D721Med (cell line): ENCODE measurements around the gene XRCC6.
"Not testable (repeated sequence)": the region's sequence is repeated elsewhere in the genome, so short reads cannot be mapped to it uniquely, and the experiment has no call there.

Experiments used
- DNase-seq: peaks from one replicate; pipeline ENCODE4 v3.0.0; 2011; ENCODE audit warnings: low spot score; ENCODE audit not compliant: insufficient read length
- FAIRE-seq: peaks from 2 replicates; lab custom pipeline; 2011; peaks lifted over from hg19 to GRCh38; lab: Jason Lieb, UNC
- CTCF ChIP-seq: IDR thresholded peaks from 2 replicates; pipeline ENCODE4 v1.5.1; 2012; ENCODE audit warnings: mild to moderate bottlenecking, control low read depth; ENCODE audit not compliant: insufficient read depth; ENCODE audit errors: missing control alignments

The XRCC6 gene

GRCh38 chr22:41620589-41621098 is 451 bp upstream of the XRCC6 start, which contains the start of gene DESI1:
Gene DESI1 (minus strand): TSS chr22:41621043. CDS start chr22:41620839, 204 bp downstream.
- DNase-seq = no peak
- no peak for FAIRE-seq
- TF ChIP-seq CTCF = no peak

- FAIRE-seq (no peak), DNase-seq (no peak)
- no peak for TF ChIP-seq CTCF
These were observed 750 bp downstream of the XRCC6 start for GRCh38 chr22:41621911-41622179.

DNA sequence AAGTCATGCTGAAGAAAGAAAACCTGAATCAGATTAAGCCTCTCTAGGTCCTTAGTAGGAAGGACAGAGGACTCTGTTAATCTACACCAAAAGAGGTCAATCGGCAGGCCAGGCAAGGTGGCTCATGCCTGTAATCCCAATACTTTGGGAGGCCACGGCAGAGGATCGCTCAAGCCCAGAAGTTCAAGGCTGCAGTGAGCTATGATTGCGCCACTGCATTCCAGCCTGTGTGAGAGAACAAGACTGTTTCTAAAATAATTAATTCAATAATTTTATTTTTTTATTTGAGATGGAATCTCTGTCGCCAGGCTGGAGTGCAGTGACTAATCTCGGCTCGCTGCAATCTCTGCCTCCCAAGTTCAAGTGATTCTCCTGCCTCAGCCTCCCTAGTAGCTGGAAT is 4.5 kb downstream of the XRCC6 start:
- FAIRE-seq (no peak), DNase-seq (no peak)
- TF ChIP-seq CTCF = no peak

- not testable (repeated sequence) for DNase-seq, FAIRE-seq
These were observed 10.0 kb downstream of the XRCC6 start for GRCh38 chr22:41631115-41631514.

GRCh38 chr22:41631615-41632014 is 10.5 kb downstream of the XRCC6 start:
- not testable (repeated sequence) for FAIRE-seq, DNase-seq

DNA sequence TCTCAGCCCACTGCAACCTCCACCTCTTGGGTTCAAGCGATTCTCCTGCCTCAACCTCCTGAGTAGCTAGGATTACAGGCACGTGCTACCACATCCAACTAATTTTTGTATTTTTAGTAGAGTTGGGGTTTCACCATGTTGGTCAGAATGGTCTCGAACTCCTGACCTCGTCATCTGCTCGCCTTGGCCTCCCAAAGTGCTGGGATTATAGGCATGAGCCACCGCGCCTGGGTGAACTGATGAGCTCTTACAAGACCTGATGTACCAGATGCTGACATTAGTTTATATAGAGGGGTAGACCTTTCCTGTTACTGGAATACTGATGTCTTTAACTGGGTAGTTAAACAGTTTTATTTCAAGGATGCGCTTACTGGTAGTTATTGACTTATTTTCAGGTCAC is 13.5 kb downstream of the XRCC6 start:
- DNase-seq, FAIRE-seq: not testable (repeated sequence)

- no peak for TF ChIP-seq CTCF
- no peak for FAIRE-seq
- DNase-seq = no peak
These were observed 15.4 kb downstream of the XRCC6 start for GRCh38 chr22:41636467-41636866.

DNA sequence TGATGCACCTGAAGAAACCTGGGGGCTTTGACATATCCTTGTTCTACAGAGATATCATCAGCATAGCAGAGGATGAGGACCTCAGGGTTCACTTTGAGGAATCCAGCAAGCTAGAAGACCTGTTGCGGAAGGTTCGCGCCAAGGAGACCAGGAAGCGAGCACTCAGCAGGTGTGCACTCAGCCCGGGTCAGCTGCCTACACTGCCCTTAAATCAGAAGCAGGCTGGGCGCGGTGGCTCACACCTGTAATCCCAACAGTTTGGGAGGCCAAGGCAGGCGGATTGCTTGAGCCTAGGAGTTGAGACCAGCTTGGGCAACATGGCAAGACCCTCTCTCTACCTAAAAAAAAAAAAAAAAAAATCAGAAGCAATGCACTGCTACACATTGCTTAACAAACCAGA is 16.5 kb downstream of the XRCC6 start:
- FAIRE-seq, DNase-seq: not testable (repeated sequence)

GRCh38 chr22:41638124-41638523 is 17.0 kb downstream of the XRCC6 start:
- no peak for TF ChIP-seq CTCF
- DNase-seq (no peak), FAIRE-seq (no peak)
